ENCODE data around the gene CD209.

The CD209 gene

DNA sequence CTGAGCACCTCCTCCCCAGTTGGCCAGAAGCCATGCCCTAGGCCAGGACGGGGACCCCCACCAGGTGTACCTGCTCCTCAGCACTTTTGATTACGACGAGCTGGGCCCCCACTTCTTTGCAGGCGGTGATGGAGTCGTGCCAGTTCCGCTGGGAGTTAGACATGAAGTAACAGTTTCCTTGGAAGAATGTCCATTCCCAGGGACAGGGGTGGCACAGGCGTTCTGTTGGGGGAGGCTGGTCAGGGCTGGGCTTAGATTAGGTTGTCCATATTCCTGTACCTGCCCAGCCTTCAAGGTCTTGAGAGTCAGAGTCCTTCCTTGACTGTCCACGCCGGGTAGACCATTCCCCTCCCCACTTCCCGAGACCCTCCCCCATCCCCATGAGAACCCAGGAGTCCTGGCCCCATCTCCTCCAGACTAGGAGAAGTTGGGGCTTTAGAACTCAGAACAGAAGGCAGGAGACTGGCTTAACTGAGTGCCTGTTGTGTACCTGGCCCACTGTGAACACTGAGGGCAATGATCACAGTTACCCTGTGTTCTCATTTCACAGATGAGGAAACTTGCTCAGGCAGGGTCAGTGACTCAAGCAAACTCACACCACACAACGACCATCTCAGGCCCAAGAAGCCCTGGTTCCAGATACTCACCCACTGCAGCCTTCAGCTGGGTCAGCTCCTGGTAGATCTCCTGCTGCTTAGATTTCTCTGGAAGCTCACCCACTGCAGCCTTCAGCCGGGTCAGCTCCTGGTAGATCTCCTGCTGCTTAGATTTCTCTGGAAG is 2.3 kb downstream of the CD209 start:
- Histone ChIP-seq H3K79me2 (ENCODE audit: insufficient read depth, low read depth) (no peaks in the 10 kb centered on the region), H3K36me3 (ENCODE audit: insufficient read depth) (no peaks in the 10 kb centered on the region), H3K27ac (no peak overlapping the region), H4K20me1 (ENCODE audit: insufficient read depth) (no peaks in the 10 kb centered on the region), H3K27me3 (ENCODE audit: insufficient read depth, low read depth) (peaks cover 46% of the 10 kb centered on the region), H3K4me1 (ENCODE audit: low read depth, poor library complexity, severe bottlenecking) (no peaks in the 10 kb centered on the region), H3K4me3 (IDR thresholded peaks at IDR 0.05; ENCODE audit: insufficient read depth, low read depth, low read length) (no peak overlapping the region), H3K4me2 (no peak overlapping the region), H2AFZ (ENCODE audit: low read depth) (no peak overlapping the region), H3K9ac (no peak overlapping the region)
- TF ChIP-seq, protein P1, sequence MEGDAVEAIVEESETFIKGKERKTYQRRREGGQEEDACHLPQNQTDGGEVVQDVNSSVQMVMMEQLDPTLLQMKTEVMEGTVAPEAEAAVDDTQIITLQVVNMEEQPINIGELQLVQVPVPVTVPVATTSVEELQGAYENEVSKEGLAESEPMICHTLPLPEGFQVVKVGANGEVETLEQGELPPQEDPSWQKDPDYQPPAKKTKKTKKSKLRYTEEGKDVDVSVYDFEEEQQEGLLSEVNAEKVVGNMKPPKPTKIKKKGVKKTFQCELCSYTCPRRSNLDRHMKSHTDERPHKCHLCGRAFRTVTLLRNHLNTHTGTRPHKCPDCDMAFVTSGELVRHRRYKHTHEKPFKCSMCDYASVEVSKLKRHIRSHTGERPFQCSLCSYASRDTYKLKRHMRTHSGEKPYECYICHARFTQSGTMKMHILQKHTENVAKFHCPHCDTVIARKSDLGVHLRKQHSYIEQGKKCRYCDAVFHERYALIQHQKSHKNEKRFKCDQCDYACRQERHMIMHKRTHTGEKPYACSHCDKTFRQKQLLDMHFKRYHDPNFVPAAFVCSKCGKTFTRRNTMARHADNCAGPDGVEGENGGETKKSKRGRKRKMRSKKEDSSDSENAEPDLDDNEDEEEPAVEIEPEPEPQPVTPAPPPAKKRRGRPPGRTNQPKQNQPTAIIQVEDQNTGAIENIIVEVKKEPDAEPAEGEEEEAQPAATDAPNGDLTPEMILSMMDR (conservative IDR thresholded peaks at IDR 0.05; ENCODE audit: low read depth, low read length): no peak

DNA sequence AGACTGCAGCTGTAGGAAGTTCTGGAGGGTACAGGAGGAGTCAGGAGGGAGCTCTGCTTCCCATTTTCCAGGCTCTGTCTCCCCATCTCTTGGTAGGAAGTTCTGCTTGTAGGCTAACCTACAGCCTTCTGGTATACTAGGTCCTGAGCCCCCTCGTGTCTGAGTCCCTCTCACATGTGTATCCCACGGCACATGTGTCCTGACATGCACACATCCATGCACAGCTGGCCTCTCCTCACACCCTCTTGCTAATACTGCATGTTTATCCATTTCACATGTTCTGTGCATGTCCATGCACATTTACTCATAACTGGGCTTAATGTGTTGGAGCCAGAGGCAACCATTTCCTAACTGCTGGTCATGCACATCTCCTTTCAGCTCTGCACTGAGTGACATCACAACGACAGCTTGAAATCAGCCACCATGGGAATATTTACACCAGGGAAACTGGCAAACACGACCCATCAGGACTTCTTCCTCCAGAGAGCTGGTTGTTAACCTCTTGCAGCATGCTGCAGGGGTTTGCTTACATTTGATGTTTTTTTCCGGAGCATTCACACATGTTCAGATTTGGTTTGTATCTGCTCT is 3.0 kb downstream of the CD209 start:
- Histone ChIP-seq H3K27ac (no peak overlapping the region), H2AFZ (ENCODE audit: low read depth) (no peak overlapping the region), H3K4me1 (ENCODE audit: low read depth, poor library complexity, severe bottlenecking) (no peaks in the 10 kb centered on the region), H3K27me3 (ENCODE audit: insufficient read depth, low read depth) (peaks cover 53% of the 10 kb centered on the region), H4K20me1 (ENCODE audit: insufficient read depth) (no peaks in the 10 kb centered on the region), H3K36me3 (ENCODE audit: insufficient read depth) (no peaks in the 10 kb centered on the region), H3K4me2 (no peak overlapping the region), H3K79me2 (ENCODE audit: insufficient read depth, low read depth) (no peaks in the 10 kb centered on the region), H3K4me3 (IDR thresholded peaks at IDR 0.05; ENCODE audit: insufficient read depth, low read depth, low read length) (no peak overlapping the region), H3K9ac (no peak overlapping the region)
- TF ChIP-seq, protein P1 (conservative IDR thresholded peaks at IDR 0.05; ENCODE audit: low read depth, low read length): no peak

- H2AFZ ChIP-seq (ENCODE audit: low read depth): no peak overlapping the region
- H3K27me3 ChIP-seq (ENCODE audit: insufficient read depth, low read depth): peaks cover 62% of the 10 kb centered on the region
- TF ChIP-seq, protein P1 (conservative IDR thresholded peaks at IDR 0.05; ENCODE audit: low read depth, low read length): no peak
- H3K4me3 ChIP-seq (IDR thresholded peaks at IDR 0.05; ENCODE audit: insufficient read depth, low read depth, low read length): no peak overlapping the region
- H3K27ac ChIP-seq: no peak overlapping the region
- no peak overlapping the region for H3K4me2 ChIP-seq
- H3K9ac ChIP-seq: no peak overlapping the region
- H3K79me2 ChIP-seq (ENCODE audit: insufficient read depth, low read depth): no peaks in the 10 kb centered on the region
- H3K4me1 ChIP-seq (ENCODE audit: low read depth, poor library complexity, severe bottlenecking): no peaks in the 10 kb centered on the region
- no peaks in the 10 kb centered on the region for H3K36me3 ChIP-seq (ENCODE audit: insufficient read depth)
- H4K20me1 ChIP-seq (ENCODE audit: insufficient read depth): no peaks in the 10 kb centered on the region
Observed at GRCh38 chr19:7743425-7743841, 3.9 kb downstream of the CD209 start.

DNA sequence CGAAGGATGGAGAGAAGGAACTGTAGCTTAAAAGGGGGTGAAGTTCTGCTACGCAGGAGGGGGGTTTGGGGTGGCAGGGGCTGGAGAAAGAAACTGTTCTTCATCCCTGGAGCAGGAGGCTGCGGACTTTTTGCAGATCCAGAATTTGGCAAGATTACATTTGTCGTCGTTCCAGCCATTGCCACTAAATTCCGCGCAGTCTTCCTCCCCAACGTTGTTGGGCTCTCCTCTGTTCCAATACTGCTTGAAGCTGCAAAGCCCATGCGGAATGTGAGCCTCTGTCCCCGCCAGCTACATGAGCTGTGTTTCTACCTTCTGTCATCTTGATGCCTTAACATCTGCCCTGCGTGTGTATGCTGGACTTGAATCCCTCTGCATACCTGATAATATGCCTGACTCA is 4.3 kb downstream of the CD209 start:
- H3K4me3 ChIP-seq (IDR thresholded peaks at IDR 0.05; ENCODE audit: insufficient read depth, low read depth, low read length): no peak overlapping the region
- no peaks in the 10 kb centered on the region for H3K4me1 ChIP-seq (ENCODE audit: low read depth, poor library complexity, severe bottlenecking)
- no peak overlapping the region for H2AFZ ChIP-seq (ENCODE audit: low read depth)
- H3K27me3 ChIP-seq (ENCODE audit: insufficient read depth, low read depth): peaks cover 66% of the 10 kb centered on the region
- no peaks in the 10 kb centered on the region for H3K36me3 ChIP-seq (ENCODE audit: insufficient read depth)
- no peak overlapping the region for H3K9ac ChIP-seq
- H4K20me1 ChIP-seq (ENCODE audit: insufficient read depth): no peaks in the 10 kb centered on the region
- no peaks in the 10 kb centered on the region for H3K79me2 ChIP-seq (ENCODE audit: insufficient read depth, low read depth)
- no peak overlapping the region for H3K27ac ChIP-seq
- no peak overlapping the region for H3K4me2 ChIP-seq
- TF ChIP-seq, protein P1 (conservative IDR thresholded peaks at IDR 0.05; ENCODE audit: low read depth, low read length): no peak
